ENCODE measurements around the gene MSMO1.
A peak's percentile ranks its signal among the peaks of the same experiment; 100 is the strongest.

Gene MSMO1

DNA sequence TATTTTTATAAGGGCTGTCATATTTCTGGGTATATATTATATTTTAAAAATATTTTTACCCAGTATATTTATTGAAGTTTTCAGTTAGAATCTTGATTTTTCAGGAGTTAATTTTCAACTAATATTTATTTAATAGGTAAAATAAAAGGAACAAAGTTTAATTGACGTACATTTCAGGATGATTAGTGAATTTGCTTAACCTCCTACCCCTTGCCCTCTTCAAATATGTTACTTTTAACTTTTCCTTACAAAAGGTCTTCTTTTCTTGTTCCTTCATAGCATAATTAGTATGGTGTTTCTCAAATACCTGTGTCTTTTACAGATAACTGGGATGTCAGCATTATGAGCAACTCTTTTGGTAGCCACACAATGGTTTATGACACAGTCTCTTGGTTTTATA is 24.8 kb upstream of the MSMO1 start:
- Mint-ChIP-seq H3K27me3 (ENCODE audit: low read depth) (no peaks in the 10 kb centered on the region), H3K9me3 (no peaks in the 10 kb centered on the region), H3K4me3 (no peak overlapping the region), H3K36me3 (ENCODE audit: low read depth) (peaks cover 19% of the 10 kb centered on the region), H3K4me1 (ENCODE audit: low read depth) (peaks cover 20% of the 10 kb centered on the region), H3K27ac (no peak overlapping the region)

DNA sequence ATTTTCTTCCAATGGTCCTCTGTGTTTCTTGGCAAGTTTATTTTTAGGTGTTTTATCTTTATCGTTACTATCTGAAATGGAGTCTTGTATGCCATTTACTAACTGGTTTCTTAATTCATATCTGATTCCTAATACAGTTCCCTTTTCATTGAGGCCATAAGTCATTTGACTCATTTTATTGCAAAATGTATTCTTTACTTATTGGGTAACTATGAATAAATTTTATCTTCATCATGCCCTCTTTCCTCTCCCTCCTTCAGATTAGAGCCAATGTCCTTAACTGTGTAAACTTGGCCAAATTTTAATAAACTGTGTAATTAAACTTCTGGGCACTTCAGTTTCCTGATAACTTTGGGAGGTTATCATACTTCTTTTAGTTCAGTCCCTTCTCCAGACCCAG is 19.3 kb upstream of the MSMO1 start:
- Mint-ChIP-seq H3K9me3 (no peaks in the 10 kb centered on the region), H3K4me3 (no peak overlapping the region), H3K27ac (no peak overlapping the region), H3K36me3 (ENCODE audit: low read depth) (peaks cover 33% of the 10 kb centered on the region), H3K27me3 (ENCODE audit: low read depth) (no peaks in the 10 kb centered on the region), H3K4me1 (ENCODE audit: low read depth) (peaks cover 4% of the 10 kb centered on the region)

DNA sequence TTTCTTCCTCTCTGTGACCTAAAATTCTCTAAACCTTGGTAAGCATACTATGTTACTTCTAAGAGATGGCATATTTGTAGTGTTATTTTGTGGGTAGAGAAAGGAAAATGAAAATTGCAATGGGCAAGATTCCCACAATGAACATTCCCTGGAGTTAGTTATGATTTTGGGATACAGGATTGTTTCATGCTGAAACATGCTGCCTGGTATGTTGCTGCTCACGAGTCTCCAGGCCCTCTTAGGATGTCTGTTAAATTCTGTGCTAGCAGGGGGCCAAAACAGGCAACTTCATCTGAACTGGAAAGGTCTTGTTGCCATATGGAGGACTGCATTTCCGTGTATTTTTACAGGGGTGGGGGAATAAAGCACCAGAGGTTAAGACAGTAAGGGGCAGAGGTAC is 18.9 kb upstream of the MSMO1 start:
- Mint-ChIP-seq H3K4me1 (ENCODE audit: low read depth) (peaks cover 4% of the 10 kb centered on the region), H3K27me3 (ENCODE audit: low read depth) (no peaks in the 10 kb centered on the region), H3K36me3 (ENCODE audit: low read depth) (peaks cover 33% of the 10 kb centered on the region), H3K4me3 (no peak overlapping the region), H3K9me3 (no peaks in the 10 kb centered on the region), H3K27ac (no peak overlapping the region)

GRCh38 chr4:165309456-165309855 is 18.0 kb upstream of the MSMO1 start:
- Mint-ChIP-seq H3K4me3 (no peak overlapping the region), H3K27ac (no peak overlapping the region), H3K9me3 (no peaks in the 10 kb centered on the region), H3K27me3 (ENCODE audit: low read depth) (no peaks in the 10 kb centered on the region), H3K36me3 (ENCODE audit: low read depth) (peaks cover 35% of the 10 kb centered on the region), H3K4me1 (ENCODE audit: low read depth) (peaks cover 2% of the 10 kb centered on the region)

DNA sequence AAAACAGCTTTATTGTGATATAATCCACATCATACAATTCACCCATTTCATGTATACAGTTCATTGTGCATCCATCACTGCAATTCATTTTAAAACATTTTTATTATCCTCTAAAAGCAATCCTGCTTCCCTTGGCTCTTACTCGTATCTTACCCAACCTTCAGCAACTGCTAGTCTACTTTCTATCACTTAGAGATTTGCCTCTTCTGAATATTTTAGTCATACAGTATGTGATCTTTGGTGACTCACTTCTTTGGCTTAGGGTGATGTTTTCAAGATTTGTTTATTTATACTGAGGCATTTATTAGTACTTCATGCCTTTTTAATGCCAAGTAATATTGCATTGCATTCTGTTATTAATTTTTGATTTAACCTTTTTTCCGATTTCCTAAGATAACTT is 15.0 kb upstream of the MSMO1 start:
- Mint-ChIP-seq H3K27ac (no peak overlapping the region), H3K27me3 (ENCODE audit: low read depth) (no peaks in the 10 kb centered on the region), H3K4me3 (no peak overlapping the region), H3K9me3 (no peaks in the 10 kb centered on the region), H3K4me1 (ENCODE audit: low read depth) (peaks cover 2% of the 10 kb centered on the region), H3K36me3 (ENCODE audit: low read depth) (peaks cover 41% of the 10 kb centered on the region)

DNA sequence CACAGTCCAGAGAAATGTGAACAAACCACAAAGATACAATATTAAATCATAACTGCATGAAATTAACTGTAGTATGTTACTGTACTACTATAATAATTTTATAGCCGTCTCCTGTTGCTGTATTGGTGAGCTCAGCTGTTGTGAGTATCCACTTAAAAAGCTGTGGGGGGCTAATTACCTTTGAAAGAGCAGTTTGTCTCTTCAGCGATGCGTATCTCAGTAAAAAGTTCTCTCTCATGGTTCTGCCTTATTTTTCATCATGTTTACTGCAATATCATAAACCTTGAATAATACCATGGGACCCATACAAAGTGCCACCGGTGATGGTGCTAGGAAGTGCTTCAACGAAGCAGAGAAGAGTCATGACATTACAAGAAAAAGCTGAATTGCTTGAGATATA is 8.4 kb upstream of the MSMO1 start:
- Mint-ChIP-seq H3K27me3 (ENCODE audit: low read depth) (no peaks in the 10 kb centered on the region), H3K4me1 (ENCODE audit: low read depth) (peaks cover 2% of the 10 kb centered on the region), H3K4me3 (no peak overlapping the region), H3K27ac (no peak overlapping the region), H3K9me3 (no peaks in the 10 kb centered on the region), H3K36me3 (ENCODE audit: low read depth) (peaks cover 44% of the 10 kb centered on the region)

DNA sequence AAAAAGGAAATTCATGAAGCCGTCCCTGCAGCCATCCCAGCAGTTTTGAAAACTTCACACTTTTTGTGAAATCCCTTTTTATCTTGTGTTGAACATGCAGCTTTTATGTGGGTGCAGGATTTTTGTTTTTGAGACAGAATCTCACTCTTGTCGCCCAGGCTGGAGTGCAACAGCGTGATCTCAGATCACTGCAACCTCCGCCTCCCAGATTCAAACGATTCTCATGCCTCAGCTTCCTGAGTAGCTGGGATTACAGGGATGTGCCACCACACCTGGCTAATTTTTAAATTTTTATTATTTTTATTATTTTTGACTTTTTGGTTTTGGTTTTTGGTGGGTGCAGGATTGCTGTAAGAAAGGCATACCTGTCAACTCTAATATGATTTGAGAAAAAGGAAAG is 8.0 kb upstream of the MSMO1 start:
- Mint-ChIP-seq H3K4me3 (no peak overlapping the region), H3K27ac (no peak overlapping the region), H3K36me3 (ENCODE audit: low read depth) (peaks cover 42% of the 10 kb centered on the region), H3K4me1 (ENCODE audit: low read depth) (peaks cover 4% of the 10 kb centered on the region), H3K9me3 (no peaks in the 10 kb centered on the region), H3K27me3 (ENCODE audit: low read depth) (no peaks in the 10 kb centered on the region)

- Mint-ChIP-seq H3K27me3 (ENCODE audit: low read depth) (no peaks in the 10 kb centered on the region), H3K36me3 (ENCODE audit: low read depth) (peaks cover 33% of the 10 kb centered on the region), H3K9me3 (no peaks in the 10 kb centered on the region), H3K4me3 (no peak overlapping the region), H3K27ac (no peak overlapping the region), H3K4me1 (ENCODE audit: low read depth) (peaks cover 20% of the 10 kb centered on the region)
These were observed 3.1 kb upstream of the MSMO1 start for GRCh38 chr4:165324236-165324917.

DNA sequence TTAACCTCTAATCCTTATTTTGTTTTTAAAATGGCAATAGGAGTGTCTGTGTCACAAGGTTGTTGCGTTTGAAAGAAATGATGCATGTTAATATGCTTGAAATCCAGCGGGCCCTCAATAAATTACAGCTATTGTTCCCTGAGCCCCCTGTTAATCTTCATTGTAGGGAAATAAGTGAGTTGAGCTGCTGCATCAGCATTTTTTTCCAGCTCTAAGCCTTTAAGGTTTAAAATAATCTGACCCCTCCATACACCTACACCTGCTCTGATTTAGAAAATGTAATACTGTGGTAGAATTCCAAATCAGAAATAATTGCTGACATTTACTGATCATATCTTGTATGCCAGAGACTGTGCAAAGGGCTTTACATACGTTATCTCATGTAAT is 2.6 kb upstream of the MSMO1 start:
- no peaks in the 10 kb centered on the region for H3K27me3 Mint-ChIP-seq (ENCODE audit: low read depth)
- H3K36me3 Mint-ChIP-seq (ENCODE audit: low read depth) = peaks cover 30% of the 10 kb centered on the region
- H3K4me1 Mint-ChIP-seq (ENCODE audit: low read depth) = peaks cover 21% of the 10 kb centered on the region
- H3K4me3 Mint-ChIP-seq = no peak overlapping the region
- no peak overlapping the region for H3K27ac Mint-ChIP-seq
- H3K9me3 Mint-ChIP-seq = no peaks in the 10 kb centered on the region

DNA sequence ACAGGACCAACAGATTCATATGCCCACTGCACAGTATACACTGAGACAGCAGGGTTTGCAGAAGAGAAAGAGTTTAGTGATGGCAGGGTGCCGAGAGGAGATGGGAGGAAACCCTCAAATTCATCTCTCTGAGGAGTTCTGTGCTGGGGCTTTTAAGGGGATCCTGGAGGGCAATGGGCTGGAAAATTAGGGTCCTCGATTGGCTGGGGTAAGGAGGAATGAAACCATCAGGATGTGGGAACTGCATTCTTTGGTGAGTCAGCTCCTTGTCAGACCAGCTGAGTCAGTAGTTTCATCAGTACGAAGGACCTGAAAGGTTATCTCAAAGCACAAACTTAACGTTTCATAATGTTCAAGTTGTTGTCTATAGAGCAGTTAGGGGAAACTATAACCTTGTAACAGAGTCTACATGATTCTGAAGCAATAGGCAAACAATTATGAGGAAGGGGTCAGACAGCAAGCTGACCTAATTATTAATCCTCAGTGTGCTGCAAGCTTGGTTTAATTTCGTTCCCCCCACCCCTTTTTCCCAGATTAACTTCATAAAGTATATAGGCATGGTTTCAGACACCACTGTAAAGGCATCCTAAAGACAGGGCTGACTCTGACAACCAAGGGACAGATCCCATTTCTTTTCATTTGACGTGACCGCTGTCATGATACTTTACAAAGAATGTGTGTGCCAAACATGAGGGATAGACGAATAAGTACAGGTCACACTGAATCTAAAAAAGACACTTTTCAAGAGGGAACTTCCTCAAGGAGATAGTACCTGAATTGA is 1.5 kb upstream of the MSMO1 start:
- H3K9me3 Mint-ChIP-seq = no peaks in the 10 kb centered on the region
- peaks cover 30% of the 10 kb centered on the region for H3K36me3 Mint-ChIP-seq (ENCODE audit: low read depth)
- no peak overlapping the region for H3K27ac Mint-ChIP-seq
- peak overlapping the region; percentile 57 for H3K4me3 Mint-ChIP-seq
- peaks cover 28% of the 10 kb centered on the region for H3K4me1 Mint-ChIP-seq (ENCODE audit: low read depth)
- no peaks in the 10 kb centered on the region for H3K27me3 Mint-ChIP-seq (ENCODE audit: low read depth)

GRCh38 chr4:165326831-165327210 is 648 bp upstream of the MSMO1 start:
- Mint-ChIP-seq H3K4me3 (no peak overlapping the region), H3K9me3 (no peaks in the 10 kb centered on the region), H3K27me3 (ENCODE audit: low read depth) (no peaks in the 10 kb centered on the region), H3K4me1 (ENCODE audit: low read depth) (peaks cover 37% of the 10 kb centered on the region), H3K27ac (no peak overlapping the region), H3K36me3 (ENCODE audit: low read depth) (peaks cover 32% of the 10 kb centered on the region)

DNA sequence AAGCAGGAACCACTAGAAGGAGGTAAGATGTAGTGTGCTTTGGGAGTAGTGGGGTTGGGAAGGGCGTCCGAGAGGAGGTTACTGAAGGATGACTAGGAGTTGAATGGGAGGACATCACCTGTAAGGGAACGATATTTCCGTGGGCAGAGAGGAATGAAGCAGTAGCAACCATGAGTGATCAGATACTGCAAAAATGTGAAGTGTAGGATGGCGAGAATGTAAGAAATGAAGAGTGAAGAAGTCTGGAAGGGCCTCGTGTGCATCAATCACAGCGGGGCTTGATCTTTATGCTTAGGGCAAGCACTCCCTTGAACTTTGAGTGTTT is 594 bp downstream of the MSMO1 start:
- Mint-ChIP-seq H3K4me1 (ENCODE audit: low read depth) (peaks cover 46% of the 10 kb centered on the region), H3K4me3 (no peak overlapping the region), H3K27ac (no peak overlapping the region), H3K9me3 (no peaks in the 10 kb centered on the region), H3K36me3 (ENCODE audit: low read depth) (peaks cover 35% of the 10 kb centered on the region), H3K27me3 (ENCODE audit: low read depth) (no peaks in the 10 kb centered on the region)

DNA sequence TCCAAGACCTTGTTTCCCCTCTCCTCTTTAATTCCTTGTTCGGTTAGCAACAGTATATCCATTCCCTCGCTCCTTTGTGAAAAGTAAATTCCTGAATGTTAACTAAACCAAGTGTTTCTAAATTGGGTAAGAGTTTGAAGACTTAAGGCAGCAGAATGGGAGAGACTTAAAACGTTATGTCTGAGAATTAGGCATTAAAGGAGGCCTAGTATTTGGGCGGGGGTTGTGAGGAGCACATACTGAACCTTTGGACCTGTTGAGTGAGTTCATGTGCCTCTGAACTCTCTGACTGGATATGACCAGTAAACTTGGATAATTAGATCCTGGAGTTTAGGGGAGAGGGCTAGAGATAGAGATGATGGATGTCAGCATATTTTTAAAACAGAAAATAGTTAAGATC is 1.2 kb downstream of the MSMO1 start:
- Mint-ChIP-seq H3K27ac (no peak overlapping the region), H3K36me3 (ENCODE audit: low read depth) (peaks cover 30% of the 10 kb centered on the region), H3K27me3 (ENCODE audit: low read depth) (no peaks in the 10 kb centered on the region), H3K9me3 (no peaks in the 10 kb centered on the region), H3K4me3 (no peak overlapping the region), H3K4me1 (ENCODE audit: low read depth) (peaks cover 46% of the 10 kb centered on the region)

DNA sequence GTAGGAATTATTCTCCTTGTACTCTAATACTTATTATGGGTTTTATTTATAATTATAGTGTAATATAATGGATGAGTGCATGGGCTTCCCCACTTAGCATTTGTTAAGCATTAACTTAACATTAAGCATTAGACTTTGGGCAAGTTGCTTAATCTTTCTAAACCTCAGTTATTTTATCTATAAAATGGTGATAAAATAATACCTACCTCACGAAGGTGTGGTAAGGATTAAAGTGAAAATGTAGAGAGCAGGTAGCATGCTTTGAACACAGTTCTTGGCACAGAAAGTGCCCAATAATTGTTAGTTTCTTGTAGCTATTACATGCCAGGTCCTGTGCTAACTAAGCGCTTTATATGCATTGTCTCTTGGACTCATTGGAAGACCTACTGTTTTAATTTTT is 2.6 kb downstream of the MSMO1 start:
- H3K9me3 Mint-ChIP-seq = no peaks in the 10 kb centered on the region
- H3K4me3 Mint-ChIP-seq = peak overlapping the region; percentile 65
- H3K27me3 Mint-ChIP-seq (ENCODE audit: low read depth) = no peaks in the 10 kb centered on the region
- peak overlapping the region; percentile 73 for H3K27ac Mint-ChIP-seq
- H3K36me3 Mint-ChIP-seq (ENCODE audit: low read depth) = peaks cover 27% of the 10 kb centered on the region
- peaks cover 53% of the 10 kb centered on the region for H3K4me1 Mint-ChIP-seq (ENCODE audit: low read depth)

- Mint-ChIP-seq H3K4me3 (peak overlapping the region; percentile 65), H3K27me3 (ENCODE audit: low read depth) (no peaks in the 10 kb centered on the region), H3K27ac (peak overlapping the region; percentile 73), H3K36me3 (ENCODE audit: low read depth) (peaks cover 26% of the 10 kb centered on the region), H3K4me1 (ENCODE audit: low read depth) (peaks cover 52% of the 10 kb centered on the region), H3K9me3 (no peaks in the 10 kb centered on the region)
These were observed 3.2 kb downstream of the MSMO1 start for GRCh38 chr4:165330666-165331065.
